ENCODE data around the gene SREK1IP1. TPM values are rescaled to one million over a fixed set of nuclear protein-coding genes. Genes with fewer than 3 reads are reported as not detected.
A peak's percentile ranks its signal among the peaks of the same experiment; 100 is the strongest.

The SREK1IP1 gene
- total and polyA plus RNA-seq, 2 of the 13 experiments (the other 11 are each of a cell fraction or from before 2014, with no cell fraction given), result 3.1 to 16.5 TPM

DNA sequence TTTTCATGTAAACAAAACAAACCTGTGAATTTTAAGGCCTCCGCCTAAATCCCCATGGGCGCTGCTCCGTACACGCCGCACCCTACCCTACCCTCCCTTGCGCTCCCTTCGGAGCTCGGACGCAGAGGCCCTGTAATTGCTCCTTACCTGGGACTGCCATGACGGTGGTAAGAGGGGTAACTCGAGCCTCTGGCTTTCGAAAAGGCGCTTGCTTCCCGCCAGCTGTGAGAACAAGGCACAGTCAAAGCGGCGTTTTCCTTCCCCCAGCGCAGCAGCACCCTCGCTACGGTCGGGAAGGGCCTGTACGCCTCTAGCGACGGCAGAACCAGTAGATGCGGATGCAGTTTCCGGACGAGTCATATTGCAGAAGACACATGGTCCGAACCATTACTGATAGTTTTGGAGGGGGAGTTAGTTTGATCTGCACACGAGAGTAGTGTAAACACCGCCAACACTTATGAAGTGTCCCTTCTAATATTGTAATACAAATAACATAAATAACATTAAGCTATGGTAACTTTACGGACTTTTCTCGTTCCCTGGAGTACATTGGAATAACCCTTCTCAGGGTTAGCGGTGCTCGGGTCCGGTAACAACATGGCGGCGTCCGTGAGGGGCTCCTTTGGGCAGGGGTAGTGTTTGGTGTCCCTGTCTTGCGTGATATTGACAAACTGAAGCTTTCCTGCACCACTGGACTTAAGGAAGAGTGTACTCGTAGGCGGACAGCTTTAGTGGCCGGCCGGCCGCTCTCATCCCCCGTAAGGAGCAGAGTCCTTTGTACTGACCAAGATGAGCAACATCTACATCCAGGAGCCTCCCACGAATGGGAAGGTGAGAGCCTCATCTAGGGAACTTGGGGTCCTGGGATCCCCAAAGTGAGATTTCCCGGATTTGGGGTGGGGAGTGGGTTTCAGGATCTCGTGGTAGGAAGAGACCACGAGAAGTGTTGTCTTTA lies at the start of gene SREK1IP1, which contains the start of gene CWC27 (continued):
- TF ChIP-seq ARHGAP35 (CRISPR knock-in tag; IDR thresholded peaks at IDR 0.05; ENCODE audit: borderline replicate concordance), result 0 out of 2 replicates have a peak, but pooled peaks have one; percentile 30
- TF ChIP-seq ZFP36L2 (CRISPR knock-in tag; IDR thresholded peaks at IDR 0.05), result 0 out of 2 replicates have a peak, but pooled peaks have one; percentile 66
- TF ChIP-seq, protein P1, sequence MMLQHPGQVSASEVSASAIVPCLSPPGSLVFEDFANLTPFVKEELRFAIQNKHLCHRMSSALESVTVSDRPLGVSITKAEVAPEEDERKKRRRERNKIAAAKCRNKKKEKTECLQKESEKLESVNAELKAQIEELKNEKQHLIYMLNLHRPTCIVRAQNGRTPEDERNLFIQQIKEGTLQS (CRISPR knock-in tag; IDR thresholded peaks at IDR 0.05), result no peak
- TF ChIP-seq ZSCAN31 (CRISPR knock-in tag; IDR thresholded peaks at IDR 0.05; ENCODE audit: low read depth), result peak; percentile 52; the same call in 1 of the 2 replicates
- no peak for TF ChIP-seq MTF2 (CRISPR knock-in tag; IDR thresholded peaks at IDR 0.05; ENCODE audit: borderline replicate concordance)
- peak; percentile 92 for TF ChIP-seq ZNF556 (CRISPR knock-in tag; IDR thresholded peaks at IDR 0.05; ENCODE audit: borderline replicate concordance)
- 0 out of 2 replicates have a peak, but pooled peaks have one; percentile 37 for TF ChIP-seq MTERF4 (CRISPR knock-in tag; IDR thresholded peaks at IDR 0.05)
- TF ChIP-seq, protein P2, sequence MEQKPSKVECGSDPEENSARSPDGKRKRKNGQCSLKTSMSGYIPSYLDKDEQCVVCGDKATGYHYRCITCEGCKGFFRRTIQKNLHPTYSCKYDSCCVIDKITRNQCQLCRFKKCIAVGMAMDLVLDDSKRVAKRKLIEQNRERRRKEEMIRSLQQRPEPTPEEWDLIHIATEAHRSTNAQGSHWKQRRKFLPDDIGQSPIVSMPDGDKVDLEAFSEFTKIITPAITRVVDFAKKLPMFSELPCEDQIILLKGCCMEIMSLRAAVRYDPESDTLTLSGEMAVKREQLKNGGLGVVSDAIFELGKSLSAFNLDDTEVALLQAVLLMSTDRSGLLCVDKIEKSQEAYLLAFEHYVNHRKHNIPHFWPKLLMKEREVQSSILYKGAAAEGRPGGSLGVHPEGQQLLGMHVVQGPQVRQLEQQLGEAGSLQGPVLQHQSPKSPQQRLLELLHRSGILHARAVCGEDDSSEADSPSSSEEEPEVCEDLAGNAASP (CRISPR knock-in tag; IDR thresholded peaks at IDR 0.05; ENCODE audit: borderline replicate concordance), result 0 out of 2 replicates have a peak, but pooled peaks have one; percentile 46
- TF ChIP-seq NCOA1 (CRISPR knock-in tag; IDR thresholded peaks at IDR 0.05), result no peak
- no peak for TF ChIP-seq PRDM15 (CRISPR knock-in tag; IDR thresholded peaks at IDR 0.05)
- TF ChIP-seq ELF3 (CRISPR knock-in tag; IDR thresholded peaks at IDR 0.05), result peak; percentile 62
- TF ChIP-seq HOXA9 (CRISPR knock-in tag; IDR thresholded peaks at IDR 0.05; ENCODE audit: borderline replicate concordance), result no peak; the same call in 1 of the 2 replicates
- TF ChIP-seq ZNF275 (CRISPR knock-in tag; IDR thresholded peaks at IDR 0.05; ENCODE audit: borderline replicate concordance), result peak; percentile 58; the same call in 1 of the 2 replicates
- peak; percentile 85 for TF ChIP-seq SIX4 (CRISPR knock-in tag; IDR thresholded peaks at IDR 0.05)
- TF ChIP-seq HOXA7 (CRISPR knock-in tag; IDR thresholded peaks at IDR 0.05), result peak; percentile 81; the same call in 1 of the 2 replicates
- TF ChIP-seq, protein P3, sequence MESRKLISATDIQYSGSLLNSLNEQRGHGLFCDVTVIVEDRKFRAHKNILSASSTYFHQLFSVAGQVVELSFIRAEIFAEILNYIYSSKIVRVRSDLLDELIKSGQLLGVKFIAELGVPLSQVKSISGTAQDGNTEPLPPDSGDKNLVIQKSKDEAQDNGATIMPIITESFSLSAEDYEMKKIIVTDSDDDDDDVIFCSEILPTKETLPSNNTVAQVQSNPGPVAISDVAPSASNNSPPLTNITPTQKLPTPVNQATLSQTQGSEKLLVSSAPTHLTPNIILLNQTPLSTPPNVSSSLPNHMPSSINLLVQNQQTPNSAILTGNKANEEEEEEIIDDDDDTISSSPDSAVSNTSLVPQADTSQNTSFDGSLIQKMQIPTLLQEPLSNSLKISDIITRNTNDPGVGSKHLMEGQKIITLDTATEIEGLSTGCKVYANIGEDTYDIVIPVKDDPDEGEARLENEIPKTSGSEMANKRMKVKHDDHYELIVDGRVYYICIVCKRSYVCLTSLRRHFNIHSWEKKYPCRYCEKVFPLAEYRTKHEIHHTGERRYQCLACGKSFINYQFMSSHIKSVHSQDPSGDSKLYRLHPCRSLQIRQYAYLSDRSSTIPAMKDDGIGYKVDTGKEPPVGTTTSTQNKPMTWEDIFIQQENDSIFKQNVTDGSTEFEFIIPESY (CRISPR knock-in tag; IDR thresholded peaks at IDR 0.05), result peak; percentile 27; the same call in 1 of the 2 replicates
- peak; percentile 84 for TF ChIP-seq KAT7 (CRISPR knock-in tag; IDR thresholded peaks at IDR 0.05; ENCODE audit: borderline replicate concordance)
